ENCODE data around the gene TRIM17.
A peak's percentile ranks its signal among the peaks of the same experiment; 100 is the strongest.

TRIM17 gene

GRCh38 chr1:228453022-228453560, 36.4 kb upstream of the TRIM17 start:
- Histone ChIP-seq H3K27ac (ENCODE audit: low read length) (no peak overlapping the region), H3K79me2 (ENCODE audit: low read length) (no peaks in the 10 kb centered on the region), H3F3A (ENCODE audit: insufficient read depth, low read length) (no peaks in the 10 kb centered on the region), H3K9ac (ENCODE audit: low read length) (no peak overlapping the region), H3K27me3 (replicated peaks; ENCODE audit: insufficient read depth, low read length) (no peaks in the 10 kb centered on the region), H4K20me1 (ENCODE audit: insufficient read depth, low read length) (no peaks in the 10 kb centered on the region), H3K36me3 (replicated peaks; ENCODE audit: insufficient read depth, low read length) (no peaks in the 10 kb centered on the region), H3K4me1 (ENCODE audit: low read length) (0 out of 2 replicates have a peak, but pooled peaks cover 10% of the 10 kb centered on the region), H3K4me2 (ENCODE audit: low read depth, low read length) (peak overlapping the region; percentile 54), H3K9me2 (replicated peaks; ENCODE audit: insufficient read depth, low read length) (no peaks in the 10 kb centered on the region), H3K4me3 (ENCODE audit: low read length) (peak overlapping the region; percentile 19; the same call in 1 of the 2 replicates), H2AFZ (ENCODE audit: low read length) (peak overlapping the region; percentile 25), H3K9me3 (replicated peaks; ENCODE audit: insufficient read depth, low read length) (no peaks in the 10 kb centered on the region)
- TF ChIP-seq EZH2phosphoT487 (IDR thresholded peaks at IDR 0.05; ENCODE audit: low read length) (no peak), EZH2 (optimal IDR thresholded peaks at IDR 0.05; ENCODE audit: low read depth, low read length) (no peak), CTCF (IDR thresholded peaks at IDR 0.05; ENCODE audit: low read length) (no peak)
- no peak for DNase-seq

DNA sequence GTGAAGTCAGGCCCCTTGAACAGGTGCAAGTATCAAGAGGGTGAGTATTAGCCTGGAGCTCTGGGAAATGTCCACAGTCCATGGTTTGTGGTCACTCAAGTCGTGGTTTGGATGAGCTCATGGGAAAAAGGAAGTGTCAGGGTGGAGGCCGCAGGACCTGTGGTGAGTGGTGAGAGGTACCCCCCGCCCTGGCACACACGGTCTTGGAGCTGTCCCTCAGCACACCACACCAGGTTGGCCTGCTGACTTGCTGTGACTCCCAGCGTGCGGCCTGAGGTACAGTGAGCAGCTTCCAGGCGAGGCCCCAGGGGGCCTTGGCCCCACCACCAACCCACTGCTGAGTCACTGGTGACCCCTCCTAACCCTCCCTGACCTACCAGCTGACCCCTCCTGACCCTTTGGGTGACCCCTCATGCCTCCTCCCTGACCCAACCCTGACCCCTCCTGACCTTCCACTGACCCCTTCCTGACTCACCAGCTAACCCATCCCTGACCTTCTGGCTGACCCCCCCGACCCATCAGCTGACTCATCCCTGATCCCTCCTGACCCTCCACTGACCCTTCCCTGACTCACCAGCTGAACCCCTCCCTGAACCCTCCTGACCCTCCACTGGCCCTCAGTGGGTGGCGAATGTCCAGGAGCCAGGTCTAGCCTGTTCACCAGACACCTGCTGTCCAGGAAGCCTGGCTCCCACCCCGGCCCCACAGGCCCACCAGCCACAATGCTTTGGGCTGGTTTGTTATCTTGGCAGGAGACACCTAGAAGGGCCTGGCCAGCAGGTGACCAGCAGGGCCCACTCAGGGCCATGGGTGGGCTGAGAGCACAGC, 35.7 kb upstream of the TRIM17 start:
- no peaks in the 10 kb centered on the region for H3K9me3 ChIP-seq (replicated peaks; ENCODE audit: insufficient read depth, low read length)
- H3K27ac ChIP-seq (ENCODE audit: low read length): no peak overlapping the region
- H3F3A ChIP-seq (ENCODE audit: insufficient read depth, low read length): no peaks in the 10 kb centered on the region
- H3K27me3 ChIP-seq (replicated peaks; ENCODE audit: insufficient read depth, low read length): no peaks in the 10 kb centered on the region
- no peak overlapping the region for H3K4me3 ChIP-seq (ENCODE audit: low read length)
- H3K9me2 ChIP-seq (replicated peaks; ENCODE audit: insufficient read depth, low read length): no peaks in the 10 kb centered on the region
- H3K9ac ChIP-seq (ENCODE audit: low read length): no peak overlapping the region
- no peaks in the 10 kb centered on the region for H3K79me2 ChIP-seq (ENCODE audit: low read length)
- no peak overlapping the region; the same call in 1 of the 2 replicates for H3K4me2 ChIP-seq (ENCODE audit: low read depth, low read length)
- TF ChIP-seq EZH2 (optimal IDR thresholded peaks at IDR 0.05; ENCODE audit: low read depth, low read length) (no peak), CTCF (IDR thresholded peaks at IDR 0.05; ENCODE audit: low read length) (no peak), EZH2phosphoT487 (IDR thresholded peaks at IDR 0.05; ENCODE audit: low read length) (no peak)
- no peak for DNase-seq
- H3K36me3 ChIP-seq (replicated peaks; ENCODE audit: insufficient read depth, low read length): no peaks in the 10 kb centered on the region
- 0 out of 2 replicates have a peak, but pooled peaks cover 10% of the 10 kb centered on the region for H3K4me1 ChIP-seq (ENCODE audit: low read length)
- no peaks in the 10 kb centered on the region for H4K20me1 ChIP-seq (ENCODE audit: insufficient read depth, low read length)
- H2AFZ ChIP-seq (ENCODE audit: low read length): no peak overlapping the region; the same call in 1 of the 2 replicates

GRCh38 chr1:228450200-228450599, 33.5 kb upstream of the TRIM17 start:
- Histone ChIP-seq H3K9ac (ENCODE audit: low read length) (no peak overlapping the region), H2AFZ (ENCODE audit: low read length) (no peak overlapping the region), H4K20me1 (ENCODE audit: insufficient read depth, low read length) (no peaks in the 10 kb centered on the region), H3K4me2 (ENCODE audit: low read depth, low read length) (no peak overlapping the region), H3K4me3 (ENCODE audit: low read length) (no peak overlapping the region), H3K79me2 (ENCODE audit: low read length) (no peaks in the 10 kb centered on the region), H3K27me3 (replicated peaks; ENCODE audit: insufficient read depth, low read length) (no peaks in the 10 kb centered on the region; the same call in 1 of the 2 replicates), H3K36me3 (replicated peaks; ENCODE audit: insufficient read depth, low read length) (no peaks in the 10 kb centered on the region), H3F3A (ENCODE audit: insufficient read depth, low read length) (no peaks in the 10 kb centered on the region), H3K4me1 (ENCODE audit: low read length) (0 out of 2 replicates have a peak, but pooled peaks cover 10% of the 10 kb centered on the region), H3K27ac (ENCODE audit: low read length) (no peak overlapping the region), H3K9me2 (replicated peaks; ENCODE audit: insufficient read depth, low read length) (no peaks in the 10 kb centered on the region), H3K9me3 (replicated peaks; ENCODE audit: insufficient read depth, low read length) (no peaks in the 10 kb centered on the region)
- no peak for DNase-seq
- TF ChIP-seq CTCF (IDR thresholded peaks at IDR 0.05; ENCODE audit: low read length): no peak
- TF ChIP-seq EZH2 (optimal IDR thresholded peaks at IDR 0.05; ENCODE audit: low read depth, low read length): no peak
- no peak for TF ChIP-seq EZH2phosphoT487 (IDR thresholded peaks at IDR 0.05; ENCODE audit: low read length)
